DOHH2 (cell line): ENCODE results near the gene PRKCE.

ENCODE experiments used
- H3F3A ChIP-seq: fragments of 200-600 bp; sonication (generic), shearing (Covaris generic); 2 replicates; pipeline ENCODE4 v1.6.0; 2016; ENCODE audit warnings: antibody characterized with exemption, mild to moderate bottlenecking; ENCODE audit not compliant: control insufficient read depth, insufficient read depth
- H3K27ac ChIP-seq: fragments of 200-600 bp; sonication (generic); 2 replicates; pipeline ENCODE4 v1.5.1; 2014; ENCODE audit warnings: low read depth, mild to moderate bottlenecking, low read length, moderate library complexity
- H3K27me3 ChIP-seq: fragments of 200-600 bp; sonication (generic); 2 replicates; pipeline ENCODE4 v1.6.1; 2014; ENCODE audit warnings: mild to moderate bottlenecking, low read length, mixed read lengths; ENCODE audit not compliant: control insufficient read depth
- H3K36me3 ChIP-seq: fragments of 200-600 bp; sonication (generic); 2 replicates; pipeline ENCODE4 v1.6.1; 2014; ENCODE audit warnings: mild to moderate bottlenecking, low read length, moderate library complexity, mixed read lengths; ENCODE audit not compliant: control insufficient read depth
- H3K4me1 ChIP-seq: fragments of 200-600 bp; sonication (generic); 2 replicates; pipeline ENCODE4 v1.6.1; 2014; ENCODE audit warnings: mild to moderate bottlenecking, low read length, mixed read lengths; ENCODE audit not compliant: control insufficient read depth
- H3K4me2 ChIP-seq: fragments of 200-600 bp; sonication (generic); 2 replicates; pipeline ENCODE4 v1.6.0; 2014; ENCODE audit warnings: mild to moderate bottlenecking, low read length, moderate library complexity
- H3K4me3 ChIP-seq: fragments of 200-600 bp; sonication (generic); 2 replicates; pipeline ENCODE4 v1.5.1; 2014; ENCODE audit warnings: mild to moderate bottlenecking, low read length, mixed read lengths
- H3K79me2 ChIP-seq: fragments of 200-600 bp; sonication (generic); 2 replicates; pipeline ENCODE4 v1.6.1; 2014; ENCODE audit warnings: mild to moderate bottlenecking, low read length, mixed read lengths; ENCODE audit not compliant: control insufficient read depth
- H3K9me2 ChIP-seq: fragments of 200-600 bp; sonication (generic); replicated peaks from 2 replicates; pipeline ENCODE4 v1.6.1; 2014; ENCODE audit warnings: mild to moderate bottlenecking, low read length, mixed read lengths; ENCODE audit not compliant: control insufficient read depth
- H3K9me3 ChIP-seq: fragments of 200-600 bp; sonication (generic); 2 replicates; pipeline ENCODE4 v1.6.1; 2014; ENCODE audit warnings: antibody characterized with exemption, low read length, mixed read lengths; ENCODE audit not compliant: control insufficient read depth, insufficient read depth
- H4K20me1 ChIP-seq: fragments of 200-600 bp; sonication (generic); 2 replicates; pipeline ENCODE4 v1.6.0; 2014; ENCODE audit warnings: low read depth, mild to moderate bottlenecking, antibody characterized with exemption, low read length, moderate library complexity; ENCODE audit not compliant: control insufficient read depth, insufficient read depth
- EZH2phosphoT487 ChIP-seq: fragments of 200-600 bp; sonication (generic); IDR thresholded peaks from 2 replicates; pipeline ENCODE4 v1.6.1; 2017; ENCODE audit warnings: borderline replicate concordance, mild to moderate bottlenecking, antibody characterized with exemption, low read length, moderate library complexity, mixed read lengths
- TF ChIP-seq, protein P1 (sequence below): fragments of 200-600 bp; sonication (generic); IDR thresholded peaks from one replicate; pipeline ENCODE4 v1.5.1; 2014; ENCODE audit warnings: antibody characterized with exemption, mild to moderate bottlenecking, low read depth, low read length; ENCODE audit not compliant: poor library complexity, severe bottlenecking

The PRKCE gene

DNA sequence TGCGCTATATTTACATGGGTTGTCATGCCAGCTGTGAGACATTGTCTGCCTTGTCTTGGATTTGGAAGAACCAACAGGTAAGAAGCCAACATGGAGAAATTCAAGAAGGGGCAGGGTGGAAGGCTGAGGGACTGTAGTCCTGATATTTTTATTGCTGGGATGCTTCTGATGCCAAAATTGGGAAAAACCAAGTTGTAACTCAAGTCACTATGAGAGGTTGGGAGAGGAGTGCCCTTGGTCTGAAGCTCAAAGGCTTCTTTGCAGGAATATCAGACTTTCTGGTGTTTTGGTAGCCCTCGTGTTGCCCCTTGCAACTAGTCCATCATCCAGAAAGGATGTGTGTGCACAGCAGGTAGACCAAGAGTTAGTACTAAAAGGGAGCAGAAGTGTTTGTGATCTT, 351.5 kb downstream of the PRKCE start:
- Histone ChIP-seq H3K27ac (no peak overlapping the region), H3K4me3 (no peak overlapping the region), H3K4me2 (no peak overlapping the region), H3K36me3 (no peaks in the 10 kb centered on the region), H4K20me1 (no peaks in the 10 kb centered on the region), H3K79me2 (no peaks in the 10 kb centered on the region), H3K4me1 (no peaks in the 10 kb centered on the region), H3K9me2 (no peaks in the 10 kb centered on the region), H3F3A (no peaks in the 10 kb centered on the region), H3K9me3 (no peaks in the 10 kb centered on the region), H3K27me3 (no peaks in the 10 kb centered on the region)
- no peak for TF ChIP-seq EZH2phosphoT487
- TF ChIP-seq, protein P1, sequence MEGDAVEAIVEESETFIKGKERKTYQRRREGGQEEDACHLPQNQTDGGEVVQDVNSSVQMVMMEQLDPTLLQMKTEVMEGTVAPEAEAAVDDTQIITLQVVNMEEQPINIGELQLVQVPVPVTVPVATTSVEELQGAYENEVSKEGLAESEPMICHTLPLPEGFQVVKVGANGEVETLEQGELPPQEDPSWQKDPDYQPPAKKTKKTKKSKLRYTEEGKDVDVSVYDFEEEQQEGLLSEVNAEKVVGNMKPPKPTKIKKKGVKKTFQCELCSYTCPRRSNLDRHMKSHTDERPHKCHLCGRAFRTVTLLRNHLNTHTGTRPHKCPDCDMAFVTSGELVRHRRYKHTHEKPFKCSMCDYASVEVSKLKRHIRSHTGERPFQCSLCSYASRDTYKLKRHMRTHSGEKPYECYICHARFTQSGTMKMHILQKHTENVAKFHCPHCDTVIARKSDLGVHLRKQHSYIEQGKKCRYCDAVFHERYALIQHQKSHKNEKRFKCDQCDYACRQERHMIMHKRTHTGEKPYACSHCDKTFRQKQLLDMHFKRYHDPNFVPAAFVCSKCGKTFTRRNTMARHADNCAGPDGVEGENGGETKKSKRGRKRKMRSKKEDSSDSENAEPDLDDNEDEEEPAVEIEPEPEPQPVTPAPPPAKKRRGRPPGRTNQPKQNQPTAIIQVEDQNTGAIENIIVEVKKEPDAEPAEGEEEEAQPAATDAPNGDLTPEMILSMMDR = no peak

DNA sequence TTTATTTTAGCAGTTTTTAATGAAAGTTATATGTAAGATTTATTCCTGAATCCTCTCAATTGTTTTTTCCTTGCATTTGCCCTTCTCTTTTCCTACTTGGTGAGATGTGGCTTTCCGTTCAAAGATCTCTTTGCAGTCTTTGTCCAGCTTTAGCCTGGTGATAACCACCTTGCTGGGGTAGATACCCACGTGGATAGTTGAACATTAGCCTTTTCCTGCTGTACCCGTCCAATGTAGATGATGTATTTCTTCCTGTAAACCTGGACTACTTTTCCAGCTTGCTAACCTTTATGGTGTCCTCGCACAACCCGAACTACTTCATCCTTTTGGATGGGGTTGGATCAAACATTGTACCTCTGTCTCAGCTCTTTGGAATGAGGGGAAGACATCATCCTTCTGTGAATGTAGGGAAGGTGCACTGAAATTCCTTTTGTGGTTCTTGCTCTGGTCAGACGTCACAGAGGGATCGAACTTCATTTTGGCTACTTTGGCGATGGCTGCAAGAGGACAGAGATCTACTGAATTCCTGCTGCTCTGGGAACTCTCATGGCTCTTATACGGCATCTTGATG, 352.5 kb downstream of the PRKCE start:
- H3K27ac ChIP-seq = no peak overlapping the region

DNA sequence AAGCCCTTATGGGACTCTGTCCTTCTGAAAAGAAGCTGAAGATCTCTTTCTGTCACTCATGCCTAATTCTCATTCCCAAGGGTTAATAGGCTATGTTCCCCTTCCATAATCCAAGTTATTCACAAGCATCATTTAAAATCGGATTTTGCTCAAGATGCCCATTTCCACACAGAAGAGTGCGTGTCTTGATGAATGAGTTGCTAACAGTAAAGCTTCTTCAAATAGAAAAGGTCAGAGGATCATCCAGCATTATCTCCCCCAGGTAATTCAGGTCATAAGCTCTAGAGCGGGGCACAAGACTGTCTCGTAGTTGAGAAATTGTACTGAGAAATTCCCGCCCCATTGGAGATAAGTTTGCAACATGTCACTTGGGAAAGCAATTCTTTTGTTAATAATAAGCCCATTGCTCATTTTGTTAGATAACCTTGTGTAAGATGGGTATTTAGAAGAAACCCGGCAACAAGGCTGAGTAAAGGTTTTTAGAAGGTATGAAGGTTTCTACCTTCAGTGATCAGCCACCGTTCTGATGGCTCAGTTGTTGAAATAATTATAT, 355.1 kb downstream of the PRKCE start:
- TF ChIP-seq EZH2phosphoT487 = no peak
- TF ChIP-seq, protein P1 = no peak
- Histone ChIP-seq H3K36me3 (no peaks in the 10 kb centered on the region), H3K4me2 (no peak overlapping the region), H3K27ac (no peak overlapping the region), H4K20me1 (no peaks in the 10 kb centered on the region), H3K9me2 (no peaks in the 10 kb centered on the region), H3K9me3 (no peaks in the 10 kb centered on the region), H3K4me1 (peaks cover 24% of the 10 kb centered on the region), H3K4me3 (no peak overlapping the region), H3F3A (no peaks in the 10 kb centered on the region), H3K79me2 (no peaks in the 10 kb centered on the region), H3K27me3 (no peaks in the 10 kb centered on the region)

More for the DNA sequence above, 352.5 kb downstream of the PRKCE start:
- H3F3A ChIP-seq = no peaks in the 10 kb centered on the region
- H3K4me3 ChIP-seq = no peak overlapping the region
- H3K4me1 ChIP-seq = peaks cover 6% of the 10 kb centered on the region
- no peaks in the 10 kb centered on the region for H3K9me3 ChIP-seq
- H3K36me3 ChIP-seq = no peaks in the 10 kb centered on the region
- TF ChIP-seq EZH2phosphoT487 = no peak
- TF ChIP-seq, protein P1 = no peak
- H3K27me3 ChIP-seq = no peaks in the 10 kb centered on the region
- no peaks in the 10 kb centered on the region for H3K9me2 ChIP-seq
- no peak overlapping the region for H3K4me2 ChIP-seq
- H4K20me1 ChIP-seq = no peaks in the 10 kb centered on the region
- H3K79me2 ChIP-seq = no peaks in the 10 kb centered on the region
